ENCODE data around the gene LRP1B. TPM values are rescaled to one million over a fixed set of nuclear protein-coding genes. Genes with fewer than 3 reads are reported as not detected.

Gene LRP1B
- total RNA-seq, 4 donors from 2014 or later, result 37.1 to 82.7 (median 50.9) TPM

DNA sequence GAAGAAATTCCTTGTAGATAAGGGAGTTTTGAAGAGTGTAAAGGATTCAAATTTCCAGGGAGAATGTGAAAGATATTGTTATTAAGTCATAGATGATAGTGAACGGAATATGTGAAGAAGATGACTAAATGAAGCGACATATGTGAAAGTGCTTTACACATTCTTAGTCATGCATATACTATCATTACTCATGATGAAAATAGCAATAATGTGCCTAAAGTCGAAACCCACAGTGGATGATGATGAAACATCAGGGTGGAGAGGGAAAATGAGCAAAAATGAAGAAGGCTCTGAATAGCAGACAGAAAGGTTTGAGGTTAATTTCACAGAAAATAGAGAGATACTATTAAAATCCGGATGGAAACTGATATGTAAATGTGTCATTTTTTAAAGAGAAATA lies 1237.1 kb downstream of the LRP1B start:
- no peaks in the 10 kb centered on the region for H3K4me1 ChIP-seq
- no peaks in the 10 kb centered on the region for H3K27me3 ChIP-seq
- DNase-seq, result no peak
- TF ChIP-seq, protein P1, sequence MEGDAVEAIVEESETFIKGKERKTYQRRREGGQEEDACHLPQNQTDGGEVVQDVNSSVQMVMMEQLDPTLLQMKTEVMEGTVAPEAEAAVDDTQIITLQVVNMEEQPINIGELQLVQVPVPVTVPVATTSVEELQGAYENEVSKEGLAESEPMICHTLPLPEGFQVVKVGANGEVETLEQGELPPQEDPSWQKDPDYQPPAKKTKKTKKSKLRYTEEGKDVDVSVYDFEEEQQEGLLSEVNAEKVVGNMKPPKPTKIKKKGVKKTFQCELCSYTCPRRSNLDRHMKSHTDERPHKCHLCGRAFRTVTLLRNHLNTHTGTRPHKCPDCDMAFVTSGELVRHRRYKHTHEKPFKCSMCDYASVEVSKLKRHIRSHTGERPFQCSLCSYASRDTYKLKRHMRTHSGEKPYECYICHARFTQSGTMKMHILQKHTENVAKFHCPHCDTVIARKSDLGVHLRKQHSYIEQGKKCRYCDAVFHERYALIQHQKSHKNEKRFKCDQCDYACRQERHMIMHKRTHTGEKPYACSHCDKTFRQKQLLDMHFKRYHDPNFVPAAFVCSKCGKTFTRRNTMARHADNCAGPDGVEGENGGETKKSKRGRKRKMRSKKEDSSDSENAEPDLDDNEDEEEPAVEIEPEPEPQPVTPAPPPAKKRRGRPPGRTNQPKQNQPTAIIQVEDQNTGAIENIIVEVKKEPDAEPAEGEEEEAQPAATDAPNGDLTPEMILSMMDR (IDR thresholded peaks at IDR 0.05), result no peak
- no peak for TF ChIP-seq POLR2A (IDR thresholded peaks at IDR 0.05)
- intact Hi-C loops (cut with DNase I), result no loop called here
- no peaks in the 10 kb centered on the region for H3K9me3 ChIP-seq
- no peak overlapping the region for H3K27ac ChIP-seq
- WGBS, 2 donors, result 84 to 86% methylated on average over 4 of the region's 4 CpGs
- no peak overlapping the region for H3K4me3 ChIP-seq (replicated peaks in 1 of 3)
- H3K36me3 ChIP-seq, result no peaks in the 10 kb centered on the region

- H3K4me3 ChIP-seq (replicated peaks in 1 of 3), result no peak overlapping the region
- intact Hi-C loops (cut with DNase I), result no loop called here
- TF ChIP-seq, protein P1 (IDR thresholded peaks at IDR 0.05), result no peak
- no peak for TF ChIP-seq POLR2A (IDR thresholded peaks at IDR 0.05)
- no peak for DNase-seq
- H3K27me3 ChIP-seq, result no peaks in the 10 kb centered on the region
- no peaks in the 10 kb centered on the region for H3K36me3 ChIP-seq
- 90 to 91% methylated on average over 3 of the region's 3 CpGs for WGBS, 2 donors
- no peak overlapping the region for H3K27ac ChIP-seq
- H3K9me3 ChIP-seq, result no peaks in the 10 kb centered on the region
- H3K4me1 ChIP-seq, result no peaks in the 10 kb centered on the region
Measured at GRCh38 chr2:140892911-140893637, 1237.7 kb downstream of the LRP1B start.

DNA sequence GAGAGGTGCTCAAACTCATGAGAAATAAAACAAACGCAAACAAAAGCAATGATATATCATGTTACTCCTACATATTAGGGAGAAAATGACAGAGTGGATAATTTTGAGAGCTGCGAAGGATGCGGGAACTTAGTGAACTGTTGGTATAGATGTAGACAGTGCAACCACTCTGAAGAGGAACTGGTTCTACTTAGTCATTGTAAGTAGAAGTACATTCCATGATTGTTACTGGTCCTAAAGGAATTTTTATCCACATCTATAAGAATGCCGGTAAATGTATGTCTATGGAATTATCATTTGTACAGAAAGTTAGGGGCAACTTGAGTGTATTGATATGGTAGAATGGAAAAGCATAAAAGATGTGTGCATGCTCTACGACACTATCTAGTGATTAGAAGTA lies 1238.4 kb downstream of the LRP1B start:
- no peak overlapping the region for H3K4me3 ChIP-seq (replicated peaks in 1 of 3)
- no peaks in the 10 kb centered on the region for H3K4me1 ChIP-seq
- H3K36me3 ChIP-seq, result no peaks in the 10 kb centered on the region
- H3K27me3 ChIP-seq, result no peaks in the 10 kb centered on the region
- DNase-seq, result no peak
- intact Hi-C loops (cut with DNase I), result no loop called here
- H3K9me3 ChIP-seq, result no peaks in the 10 kb centered on the region
- TF ChIP-seq, protein P1 (IDR thresholded peaks at IDR 0.05), result no peak
- TF ChIP-seq POLR2A (IDR thresholded peaks at IDR 0.05), result no peak
- no peak overlapping the region for H3K27ac ChIP-seq
- 82 to 94% methylated on average over 5 of the region's 5 CpGs for WGBS, 2 donors

- Histone ChIP-seq H3K36me3 (no peaks in the 10 kb centered on the region), H3K4me3 (replicated peaks in 1 of 3) (no peak overlapping the region), H3K27me3 (no peaks in the 10 kb centered on the region), H3K4me1 (no peaks in the 10 kb centered on the region), H3K27ac (no peak overlapping the region), H3K9me3 (no peaks in the 10 kb centered on the region)
- no peak for DNase-seq
- TF ChIP-seq, protein P1 (IDR thresholded peaks at IDR 0.05), result peak in 3 of 6 experiments; percentile 25 to 33 (median 29)
- TF ChIP-seq POLR2A (IDR thresholded peaks at IDR 0.05), result no peak
- 55 to 56% methylated on average over 1 of the region's 1 CpG for WGBS, 2 donors
- intact Hi-C loops (cut with DNase I), result no loop called here
Measured at GRCh38 chr2:140891614-140892212, 1239.1 kb downstream of the LRP1B start.

Data from thyroid gland (tissue), 4 donors.